Measurements from ENCODE around the gene IL32.

Gene IL32

GRCh38 chr16:3091551-3091950 is 26.1 kb downstream of the IL32 start:
- Histone ChIP-seq H3K4me1 (ENCODE audit: control insufficient read depth, insufficient read depth, low read length) (no peaks in the 10 kb centered on the region), H3K27ac (ENCODE audit: extremely low read depth, low read depth, low read length) (no peak overlapping the region), H3K9me3 (ENCODE audit: control insufficient read depth, insufficient read depth, low read depth, low read length) (no peaks in the 10 kb centered on the region), H3K4me3 (ENCODE audit: low read depth, low read length) (no peak overlapping the region), H3K36me3 (ENCODE audit: control insufficient read depth in 2 of 2, insufficient read depth in 1 of 2, low read length in 2 of 2) (no peaks in the 10 kb centered on the region)
- CTCF ChIA-PET = interaction anchor here (0.6 to 1.6 kb wide), 2 partner anchors 33 to 688 kb away, joined by 3 to 7 read pairs; no protein-coding TSS in a partner anchor
- POLR2A ChIA-PET = interaction anchor here (0.6 kb wide), 1 partner anchor 44 kb away, joined by 3 read pairs; no protein-coding TSS in a partner anchor
- TF ChIP-seq ZBTB21 (tag by site-specific recombination; IDR thresholded peaks at IDR 0.05) (no peak), ZFP3 (tag by site-specific recombination; IDR thresholded peaks at IDR 0.05; ENCODE audit: low read depth) (no peak), ZIC2 (tag by site-specific recombination; IDR thresholded peaks at IDR 0.05) (peak; percentile 35; the same call in 1 of the 2 replicates)

- CTCF ChIA-PET = interaction anchor here (0.7 to 2.2 kb wide), 2 partner anchors 19 to 30 kb away, joined by 3 to 8 read pairs; no protein-coding TSS in a partner anchor
- H3K9me3 ChIP-seq (ENCODE audit: control insufficient read depth, insufficient read depth, low read depth, low read length) = no peaks in the 10 kb centered on the region
- H3K4me3 ChIP-seq (ENCODE audit: low read depth, low read length) = no peak overlapping the region
- no peaks in the 10 kb centered on the region for H3K4me1 ChIP-seq (ENCODE audit: control insufficient read depth, insufficient read depth, low read length)
- H3K27ac ChIP-seq (ENCODE audit: extremely low read depth, low read depth, low read length) = no peak overlapping the region
- no peaks in the 10 kb centered on the region for H3K36me3 ChIP-seq (ENCODE audit: control insufficient read depth in 2 of 2, insufficient read depth in 1 of 2, low read length in 2 of 2)
- no peak for TF ChIP-seq ZNF202 (tag by site-specific recombination; IDR thresholded peaks at IDR 0.05; ENCODE audit: borderline replicate concordance)
- no peak for TF ChIP-seq ZNF274 (IDR thresholded peaks at IDR 0.05; ENCODE audit: low read length)
- no peak for TF ChIP-seq ZNF274 (tag by site-specific recombination; IDR thresholded peaks at IDR 0.05; ENCODE audit: borderline replicate concordance)
- TF ChIP-seq, protein P1, sequence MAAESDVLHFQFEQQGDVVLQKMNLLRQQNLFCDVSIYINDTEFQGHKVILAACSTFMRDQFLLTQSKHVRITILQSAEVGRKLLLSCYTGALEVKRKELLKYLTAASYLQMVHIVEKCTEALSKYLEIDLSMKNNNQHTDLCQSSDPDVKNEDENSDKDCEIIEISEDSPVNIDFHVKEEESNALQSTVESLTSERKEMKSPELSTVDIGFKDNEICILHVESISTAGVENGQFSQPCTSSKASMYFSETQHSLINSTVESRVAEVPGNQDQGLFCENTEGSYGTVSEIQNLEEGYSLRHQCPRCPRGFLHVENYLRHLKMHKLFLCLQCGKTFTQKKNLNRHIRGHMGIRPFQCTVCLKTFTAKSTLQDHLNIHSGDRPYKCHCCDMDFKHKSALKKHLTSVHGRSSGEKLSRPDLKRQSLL (tag by site-specific recombination; IDR thresholded peaks at IDR 0.05) = peak; percentile 93
- no peak for TF ChIP-seq ZNF324 (tag by site-specific recombination; IDR thresholded peaks at IDR 0.05)
- POLR2A ChIA-PET = no interaction called here
Observed at GRCh38 chr16:3092501-3092941, 27.1 kb downstream of the IL32 start.

DNA sequence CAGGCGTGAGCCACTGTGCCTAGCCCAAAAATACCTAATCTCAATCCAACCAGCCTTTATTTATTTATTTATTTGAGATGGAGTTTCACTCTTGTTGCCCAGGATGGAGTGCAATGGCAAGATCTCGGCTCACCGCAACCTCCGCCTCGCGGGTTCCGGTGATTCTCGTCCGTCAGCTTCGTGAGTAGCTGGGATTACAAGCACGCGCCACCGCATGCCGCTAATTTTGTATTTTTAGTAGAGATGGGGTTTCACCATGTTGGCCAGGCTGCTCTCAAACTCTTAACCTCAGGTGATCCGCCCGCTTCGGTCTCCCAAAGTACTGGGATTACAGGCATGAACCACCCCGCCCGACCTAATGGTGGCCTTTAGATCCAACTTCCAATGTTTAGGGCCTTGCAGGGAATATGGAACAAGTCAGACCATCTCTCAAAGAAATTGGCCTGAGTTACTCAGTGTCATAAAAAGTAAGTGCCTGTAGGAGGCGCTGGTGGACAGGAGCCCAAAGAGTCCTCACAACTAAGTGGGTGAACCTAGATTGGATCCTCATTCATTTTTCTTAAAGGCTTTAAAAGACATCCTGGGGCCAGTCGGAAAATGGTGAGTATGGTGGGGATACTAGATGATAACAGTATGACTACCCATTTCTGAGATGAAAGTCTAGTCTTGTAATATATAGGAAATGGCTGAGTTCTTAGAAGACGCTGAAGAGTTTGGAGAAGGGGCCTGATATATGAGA is 29.0 kb downstream of the IL32 start:
- POLR2A ChIA-PET = interaction anchor here (0.7 to 1.2 kb wide), 2 partner anchors 35 to 728 kb away, joined by 3 read pairs; no protein-coding TSS in a partner anchor
- TF ChIP-seq, protein P2, sequence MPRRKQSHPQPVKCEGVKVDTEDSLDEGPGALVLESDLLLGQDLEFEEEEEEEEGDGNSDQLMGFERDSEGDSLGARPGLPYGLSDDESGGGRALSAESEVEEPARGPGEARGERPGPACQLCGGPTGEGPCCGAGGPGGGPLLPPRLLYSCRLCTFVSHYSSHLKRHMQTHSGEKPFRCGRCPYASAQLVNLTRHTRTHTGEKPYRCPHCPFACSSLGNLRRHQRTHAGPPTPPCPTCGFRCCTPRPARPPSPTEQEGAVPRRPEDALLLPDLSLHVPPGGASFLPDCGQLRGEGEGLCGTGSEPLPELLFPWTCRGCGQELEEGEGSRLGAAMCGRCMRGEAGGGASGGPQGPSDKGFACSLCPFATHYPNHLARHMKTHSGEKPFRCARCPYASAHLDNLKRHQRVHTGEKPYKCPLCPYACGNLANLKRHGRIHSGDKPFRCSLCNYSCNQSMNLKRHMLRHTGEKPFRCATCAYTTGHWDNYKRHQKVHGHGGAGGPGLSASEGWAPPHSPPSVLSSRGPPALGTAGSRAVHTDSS (tag by site-specific recombination; IDR thresholded peaks at IDR 0.05) = no peak
- TF ChIP-seq ZNF391 (tag by site-specific recombination; IDR thresholded peaks at IDR 0.05; ENCODE audit: borderline replicate concordance, low read depth) = no peak
- TF ChIP-seq, protein P3, sequence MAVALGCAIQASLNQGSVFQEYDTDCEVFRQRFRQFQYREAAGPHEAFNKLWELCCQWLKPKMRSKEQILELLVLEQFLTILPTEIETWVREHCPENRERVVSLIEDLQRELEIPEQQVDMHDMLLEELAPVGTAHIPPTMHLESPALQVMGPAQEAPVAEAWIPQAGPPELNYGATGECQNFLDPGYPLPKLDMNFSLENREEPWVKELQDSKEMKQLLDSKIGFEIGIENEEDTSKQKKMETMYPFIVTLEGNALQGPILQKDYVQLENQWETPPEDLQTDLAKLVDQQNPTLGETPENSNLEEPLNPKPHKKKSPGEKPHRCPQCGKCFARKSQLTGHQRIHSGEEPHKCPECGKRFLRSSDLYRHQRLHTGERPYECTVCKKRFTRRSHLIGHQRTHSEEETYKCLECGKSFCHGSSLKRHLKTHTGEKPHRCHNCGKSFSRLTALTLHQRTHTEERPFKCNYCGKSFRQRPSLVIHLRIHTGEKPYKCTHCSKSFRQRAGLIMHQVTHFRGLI (tag by site-specific recombination; IDR thresholded peaks at IDR 0.05) = no peak
- no peak for TF ChIP-seq ZNF398 (tag by site-specific recombination; IDR thresholded peaks at IDR 0.05)
- TF ChIP-seq, protein P4, sequence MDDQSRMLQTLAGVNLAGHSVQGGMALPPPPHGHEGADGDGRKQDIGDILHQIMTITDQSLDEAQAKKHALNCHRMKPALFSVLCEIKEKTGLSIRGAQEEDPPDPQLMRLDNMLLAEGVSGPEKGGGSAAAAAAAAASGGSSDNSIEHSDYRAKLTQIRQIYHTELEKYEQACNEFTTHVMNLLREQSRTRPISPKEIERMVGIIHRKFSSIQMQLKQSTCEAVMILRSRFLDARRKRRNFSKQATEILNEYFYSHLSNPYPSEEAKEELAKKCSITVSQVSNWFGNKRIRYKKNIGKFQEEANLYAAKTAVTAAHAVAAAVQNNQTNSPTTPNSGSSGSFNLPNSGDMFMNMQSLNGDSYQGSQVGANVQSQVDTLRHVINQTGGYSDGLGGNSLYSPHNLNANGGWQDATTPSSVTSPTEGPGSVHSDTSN (CRISPR knock-in tag; IDR thresholded peaks at IDR 0.05) = no peak
- peak; percentile 46 for TF ChIP-seq ZNF654 (tag by site-specific recombination; IDR thresholded peaks at IDR 0.05; ENCODE audit: low read depth)
- TF ChIP-seq CTCF (tag by site-specific recombination; IDR thresholded peaks at IDR 0.05) = 0 out of 2 replicates have a peak, but pooled peaks have one; percentile 23
- no peak for TF ChIP-seq ZSCAN16 (tag by site-specific recombination; IDR thresholded peaks at IDR 0.05)
- TF ChIP-seq ZNF623 (tag by site-specific recombination; IDR thresholded peaks at IDR 0.05) = no peak
- no peak for TF ChIP-seq ZXDB (tag by site-specific recombination; IDR thresholded peaks at IDR 0.05)
- CTCF ChIA-PET = interaction anchor here (0.6 to 2.4 kb wide), 7 partner anchors 17 to 1004 kb away, joined by 3 to 8 read pairs (median 4); no protein-coding TSS in a partner anchor
- Histone ChIP-seq H3K4me1 (ENCODE audit: control insufficient read depth, insufficient read depth, low read length) (no peaks in the 10 kb centered on the region), H3K36me3 (ENCODE audit: control insufficient read depth in 2 of 2, insufficient read depth in 1 of 2, low read length in 2 of 2) (no peaks in the 10 kb centered on the region), H3K27ac (ENCODE audit: extremely low read depth, low read depth, low read length) (no peak overlapping the region), H3K9me3 (ENCODE audit: control insufficient read depth, insufficient read depth, low read depth, low read length) (no peaks in the 10 kb centered on the region), H3K4me3 (ENCODE audit: low read depth, low read length) (no peak overlapping the region)

All from HEK293 (cell line).